Ishikawa (cell line): ENCODE measurements around the gene ATF6.

Experiments used
- CEBPB ChIP-seq: IDR thresholded peaks from 2 replicates; pipeline ENCODE4 v1.6.1; 2012
- CREB1 ChIP-seq: IDR thresholded peaks from 2 replicates; pipeline ENCODE4 v1.6.1; 2012; ENCODE audit warnings: low read depth
- EGR1 ChIP-seq: IDR thresholded peaks from 2 replicates; pipeline ENCODE4 v1.6.1; 2012
- EP300 ChIP-seq: IDR thresholded peaks from 2 replicates; pipeline ENCODE4 v1.6.1; 2012; ENCODE audit warnings: borderline replicate concordance
- FOXM1 ChIP-seq: IDR thresholded peaks from 2 replicates; pipeline ENCODE4 v1.6.1; 2012; ENCODE audit warnings: low read depth, borderline replicate concordance
- NFIC ChIP-seq: IDR thresholded peaks from 2 replicates; pipeline ENCODE4 v1.6.1; 2012
- RAD21 ChIP-seq: IDR thresholded peaks from 2 replicates; pipeline ENCODE4 v1.6.1; 2012; ENCODE audit warnings: low read depth
- TCF12 ChIP-seq: IDR thresholded peaks from 2 replicates; pipeline ENCODE4 v1.6.1; 2012; ENCODE audit warnings: low read depth
- TEAD4 ChIP-seq: IDR thresholded peaks from 2 replicates; pipeline ENCODE4 v1.6.1; 2012
- YY1 ChIP-seq: IDR thresholded peaks from 2 replicates; pipeline ENCODE4 v1.6.1; 2012; ENCODE audit warnings: low read depth
- ZBTB7A ChIP-seq: IDR thresholded peaks from 2 replicates; pipeline ENCODE4 v1.6.1; 2012; ENCODE audit warnings: low read depth
- TF ChIP-seq, protein P1 (sequence below): IDR thresholded peaks from 2 replicates; pipeline ENCODE4 v1.6.1; 2012
- TF ChIP-seq, protein P2 (sequence below): IDR thresholded peaks from 2 replicates; pipeline ENCODE4 v1.6.1; 2012; ENCODE audit warnings: low read depth, mild to moderate bottlenecking

- TF ChIP-seq RAD21 (no peak), NFIC (no peak), ZBTB7A (no peak), YY1 (no peak), TEAD4 (no peak), FOXM1 (no peak), TCF12 (no peak), EP300 (no peak), CEBPB (no peak), EGR1 (no peak), CREB1 (no peak)
- TF ChIP-seq, protein P1, sequence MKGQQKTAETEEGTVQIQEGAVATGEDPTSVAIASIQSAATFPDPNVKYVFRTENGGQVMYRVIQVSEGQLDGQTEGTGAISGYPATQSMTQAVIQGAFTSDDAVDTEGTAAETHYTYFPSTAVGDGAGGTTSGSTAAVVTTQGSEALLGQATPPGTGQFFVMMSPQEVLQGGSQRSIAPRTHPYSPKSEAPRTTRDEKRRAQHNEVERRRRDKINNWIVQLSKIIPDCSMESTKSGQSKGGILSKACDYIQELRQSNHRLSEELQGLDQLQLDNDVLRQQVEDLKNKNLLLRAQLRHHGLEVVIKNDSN, result no peak
- TF ChIP-seq, protein P2, sequence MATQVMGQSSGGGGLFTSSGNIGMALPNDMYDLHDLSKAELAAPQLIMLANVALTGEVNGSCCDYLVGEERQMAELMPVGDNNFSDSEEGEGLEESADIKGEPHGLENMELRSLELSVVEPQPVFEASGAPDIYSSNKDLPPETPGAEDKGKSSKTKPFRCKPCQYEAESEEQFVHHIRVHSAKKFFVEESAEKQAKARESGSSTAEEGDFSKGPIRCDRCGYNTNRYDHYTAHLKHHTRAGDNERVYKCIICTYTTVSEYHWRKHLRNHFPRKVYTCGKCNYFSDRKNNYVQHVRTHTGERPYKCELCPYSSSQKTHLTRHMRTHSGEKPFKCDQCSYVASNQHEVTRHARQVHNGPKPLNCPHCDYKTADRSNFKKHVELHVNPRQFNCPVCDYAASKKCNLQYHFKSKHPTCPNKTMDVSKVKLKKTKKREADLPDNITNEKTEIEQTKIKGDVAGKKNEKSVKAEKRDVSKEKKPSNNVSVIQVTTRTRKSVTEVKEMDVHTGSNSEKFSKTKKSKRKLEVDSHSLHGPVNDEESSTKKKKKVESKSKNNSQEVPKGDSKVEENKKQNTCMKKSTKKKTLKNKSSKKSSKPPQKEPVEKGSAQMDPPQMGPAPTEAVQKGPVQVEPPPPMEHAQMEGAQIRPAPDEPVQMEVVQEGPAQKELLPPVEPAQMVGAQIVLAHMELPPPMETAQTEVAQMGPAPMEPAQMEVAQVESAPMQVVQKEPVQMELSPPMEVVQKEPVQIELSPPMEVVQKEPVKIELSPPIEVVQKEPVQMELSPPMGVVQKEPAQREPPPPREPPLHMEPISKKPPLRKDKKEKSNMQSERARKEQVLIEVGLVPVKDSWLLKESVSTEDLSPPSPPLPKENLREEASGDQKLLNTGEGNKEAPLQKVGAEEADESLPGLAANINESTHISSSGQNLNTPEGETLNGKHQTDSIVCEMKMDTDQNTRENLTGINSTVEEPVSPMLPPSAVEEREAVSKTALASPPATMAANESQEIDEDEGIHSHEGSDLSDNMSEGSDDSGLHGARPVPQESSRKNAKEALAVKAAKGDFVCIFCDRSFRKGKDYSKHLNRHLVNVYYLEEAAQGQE, result no peak
Observed at GRCh38 chr1:161943737-161944136, 177.6 kb downstream of the ATF6 start.
